ENCODE measurements around the gene PROB1.
A peak's percentile ranks its signal among the peaks of the same experiment; 100 is the strongest.
"Not testable (repeated sequence)": the region's sequence is repeated elsewhere in the genome, so short reads cannot be mapped to it uniquely, and the experiment has no call there.

Gene PROB1

GRCh38 chr5:139394654-139395566 lies at the start of gene PROB1:
PROB1 (minus strand) TSS chr5:139395104; CDS start chr5:139395081, 23 bp downstream.
- Mint-ChIP-seq H3K27ac (peak within 1 kb of the TSS; percentile 88 to 98), H3K9me3 (no peaks in the 10 kb centered on the region), H3K27me3 (no peaks in the 10 kb centered on the region), H3K4me3 (peak within 1 kb of the TSS; percentile 94 to 100), H3K4me1 (peaks cover 71% of the 10 kb centered on the region)
- ATAC-seq (no peak), DNase-seq (no peak)

- H3K4me3 Mint-ChIP-seq: no peak overlapping the region
- DNase-seq (no peak), ATAC-seq (peak; percentile 13)
- peak overlapping the region in 1 of 2 donors; percentile 64 for H3K27ac Mint-ChIP-seq
- H3K27me3 Mint-ChIP-seq: no peaks in the 10 kb centered on the region
- peaks cover 8 to 17% of the 10 kb centered on the region in 2 donors for H3K9me3 Mint-ChIP-seq
- peaks cover 78% of the 10 kb centered on the region for H3K4me1 Mint-ChIP-seq
These were observed 49.0 kb upstream of the PROB1 start for GRCh38 chr5:139443831-139444453.

GRCh38 chr5:139440416-139440815 lies 45.5 kb upstream of the PROB1 start:
- H3K27ac Mint-ChIP-seq, ATAC-seq, H3K9me3 Mint-ChIP-seq, DNase-seq, H3K27me3 Mint-ChIP-seq: not testable (repeated sequence)
- Mint-ChIP-seq H3K4me3 (peak overlapping the region in 1 of 2 donors; percentile 100), H3K4me1 (peaks cover 63% of the 10 kb centered on the region)

GRCh38 chr5:139439013-139439903 lies 44.4 kb upstream of the PROB1 start, which contains the start of gene DNAJC18:
DNAJC18 (minus strand) TSS chr5:139439525; CDS start chr5:139439445, 80 bp downstream.
- no peaks in the 10 kb centered on the region for H3K9me3 Mint-ChIP-seq
- H3K4me3 Mint-ChIP-seq: peak within 1 kb of the TSS; percentile 100
- DNase-seq: peak; percentile 87 to 91
- peak; percentile 93 for ATAC-seq
- H3K27me3 Mint-ChIP-seq: no peaks in the 10 kb centered on the region
- peaks cover 63% of the 10 kb centered on the region for H3K4me1 Mint-ChIP-seq
- H3K27ac Mint-ChIP-seq: peak within 1 kb of the TSS; percentile 100

GRCh38 chr5:139438707-139439012 lies 43.8 kb upstream of the PROB1 start:
- peak overlapping the region; percentile 66 to 67 for H3K27ac Mint-ChIP-seq
- H3K9me3 Mint-ChIP-seq: no peaks in the 10 kb centered on the region
- H3K4me3 Mint-ChIP-seq: peak overlapping the region; percentile 100
- H3K27me3 Mint-ChIP-seq: no peaks in the 10 kb centered on the region
- no peak for DNase-seq
- no peak for ATAC-seq
- peaks cover 58% of the 10 kb centered on the region for H3K4me1 Mint-ChIP-seq

- H3K9me3 Mint-ChIP-seq: no peaks in the 10 kb centered on the region
- H3K27me3 Mint-ChIP-seq: no peaks in the 10 kb centered on the region
- ATAC-seq: no peak
- H3K4me3 Mint-ChIP-seq: no peak overlapping the region
- H3K27ac Mint-ChIP-seq: peak overlapping the region in 1 of 2 donors; percentile 54
- no peak for DNase-seq
- H3K4me1 Mint-ChIP-seq: peaks cover 40% of the 10 kb centered on the region
These were observed 40.8 kb upstream of the PROB1 start for GRCh38 chr5:139435676-139436075.

GRCh38 chr5:139431706-139432105 lies 36.8 kb upstream of the PROB1 start:
- H3K4me3 Mint-ChIP-seq: no peak overlapping the region
- H3K27me3 Mint-ChIP-seq: no peaks in the 10 kb centered on the region
- no peak overlapping the region for H3K27ac Mint-ChIP-seq
- DNase-seq (no peak), ATAC-seq (no peak)
- H3K9me3 Mint-ChIP-seq: no peaks in the 10 kb centered on the region
- H3K4me1 Mint-ChIP-seq: peaks cover 15% of the 10 kb centered on the region

- Mint-ChIP-seq H3K27me3 (no peaks in the 10 kb centered on the region), H3K27ac (peak overlapping the region in 1 of 2 donors; percentile 78), H3K9me3 (no peaks in the 10 kb centered on the region), H3K4me3 (no peak overlapping the region), H3K4me1 (peaks cover 15% of the 10 kb centered on the region)
- ATAC-seq: peak; percentile 71
- DNase-seq: no peak
These were observed 35.1 kb upstream of the PROB1 start for GRCh38 chr5:139430015-139430414.

GRCh38 chr5:139426203-139426885 lies 31.4 kb upstream of the PROB1 start:
- no peak for DNase-seq
- Mint-ChIP-seq H3K4me3 (no peak overlapping the region), H3K9me3 (no peaks in the 10 kb centered on the region), H3K27ac (no peak overlapping the region), H3K27me3 (no peaks in the 10 kb centered on the region), H3K4me1 (peaks cover 20% of the 10 kb centered on the region)
- no peak for ATAC-seq

- ATAC-seq: no peak
- Mint-ChIP-seq H3K4me3 (no peak overlapping the region), H3K4me1 (peaks cover 15% of the 10 kb centered on the region), H3K9me3 (no peaks in the 10 kb centered on the region), H3K27ac (no peak overlapping the region), H3K27me3 (no peaks in the 10 kb centered on the region)
- no peak for DNase-seq
These were observed 30.6 kb upstream of the PROB1 start for GRCh38 chr5:139425497-139425896.

GRCh38 chr5:139422307-139422893 lies 27.5 kb upstream of the PROB1 start:
- H3K4me1 Mint-ChIP-seq: peaks cover 13% of the 10 kb centered on the region

GRCh38 chr5:139419226-139420192 lies 24.6 kb upstream of the PROB1 start:
- DNase-seq (no peak), ATAC-seq (no peak)
- Mint-ChIP-seq H3K9me3 (no peaks in the 10 kb centered on the region), H3K27me3 (no peaks in the 10 kb centered on the region), H3K4me3 (no peak overlapping the region), H3K4me1 (peaks cover 41% of the 10 kb centered on the region), H3K27ac (no peak overlapping the region)

More at GRCh38 chr5:139422307-139422893, 27.5 kb upstream of the PROB1 start:
- Mint-ChIP-seq H3K27ac (no peak overlapping the region), H3K4me3 (no peak overlapping the region), H3K27me3 (no peaks in the 10 kb centered on the region), H3K9me3 (no peaks in the 10 kb centered on the region)
- ATAC-seq: peak; percentile 93
- peak; percentile 55 to 63 for DNase-seq

- no peak overlapping the region for H3K4me3 Mint-ChIP-seq
- H3K27me3 Mint-ChIP-seq: no peaks in the 10 kb centered on the region
- ATAC-seq (no peak), DNase-seq (no peak)
- H3K27ac Mint-ChIP-seq: peak overlapping the region in 1 of 2 donors; percentile 66
- no peaks in the 10 kb centered on the region for H3K9me3 Mint-ChIP-seq
- peaks cover 48% of the 10 kb centered on the region for H3K4me1 Mint-ChIP-seq
These were observed 23.9 kb upstream of the PROB1 start for GRCh38 chr5:139418793-139419192.

GRCh38 chr5:139417214-139417613 lies 22.3 kb upstream of the PROB1 start:
- DNase-seq: no peak
- Mint-ChIP-seq H3K4me1 (peaks cover 57% of the 10 kb centered on the region), H3K27ac (peak overlapping the region in 1 of 2 donors; percentile 27), H3K27me3 (no peaks in the 10 kb centered on the region), H3K4me3 (no peak overlapping the region), H3K9me3 (no peaks in the 10 kb centered on the region)
- no peak for ATAC-seq
